ACHN (cell line): ENCODE data around the gene HUS1B.
"Not testable (repeated sequence)": the region's sequence is repeated elsewhere in the genome, so short reads cannot be mapped to it uniquely, and the experiment has no call there.

ENCODE experiments used
- DNase-seq: peaks from one replicate; pipeline ENCODE4 v3.0.0-alpha.2; 2015
- in situ Hi-C: cut with HindIII; loops from 2 replicates; pipeline ENCODE4 v1.10.0; 2017; ENCODE audit warnings: low sequenced_read_pairs, low pct_ligation_motif_present, low pct_unique_long_range_greater_than_20kb

Gene HUS1B

DNA sequence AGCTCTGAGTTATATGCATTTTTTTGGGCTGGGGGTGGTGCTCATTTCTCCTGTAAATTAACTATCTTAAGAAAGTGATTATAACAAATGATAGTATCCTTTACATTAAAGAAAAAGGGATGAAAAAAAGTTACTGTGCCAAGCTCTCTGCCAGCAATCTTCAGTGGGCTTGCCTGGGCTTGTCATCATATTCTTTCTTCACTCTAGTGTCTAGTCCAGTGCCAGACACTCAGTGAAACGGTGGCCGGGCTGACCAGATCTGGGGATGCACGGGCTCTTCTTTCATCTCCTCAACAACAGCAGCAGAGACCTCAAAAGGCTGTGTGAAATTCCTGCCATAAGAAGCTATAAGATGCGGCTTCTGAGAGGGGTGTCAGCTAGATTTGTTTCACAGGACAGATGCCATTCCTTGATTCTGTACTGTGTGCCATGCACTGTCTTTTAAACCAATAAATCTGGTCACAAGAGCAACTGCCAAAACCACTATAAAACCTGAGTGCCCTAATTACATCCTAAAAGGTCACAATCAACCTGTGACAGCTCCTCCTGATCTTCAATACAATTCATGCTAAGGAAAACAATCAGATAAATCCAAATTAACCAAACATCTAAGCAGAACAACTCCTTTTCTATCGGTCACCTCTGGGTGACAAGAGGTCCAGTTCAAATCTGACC lies 23.9 kb upstream of the HUS1B start:
- DNase-seq, result no peak
- in situ Hi-C loops, result no loop called here

DNA sequence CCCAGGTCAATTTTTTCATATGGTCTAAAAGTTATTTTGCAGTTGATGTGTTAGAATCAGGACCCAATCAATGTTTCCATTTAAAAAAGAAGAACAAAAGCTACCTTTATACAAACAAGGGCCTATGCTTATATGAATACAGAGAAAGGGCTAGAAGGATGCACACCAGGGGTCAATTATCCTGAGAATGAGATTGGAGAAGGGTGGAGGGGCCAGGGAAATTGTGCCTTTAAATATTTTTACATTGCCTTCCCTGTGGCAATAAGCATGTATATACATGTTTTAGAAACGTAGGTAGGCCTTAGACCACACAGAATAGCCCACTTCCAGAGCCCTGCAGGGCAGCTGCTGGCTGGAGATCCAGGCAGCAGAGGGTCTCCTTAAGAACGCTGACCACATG lies 23.4 kb upstream of the HUS1B start:
- no peak for DNase-seq
- in situ Hi-C loops, result no loop called here

DNA sequence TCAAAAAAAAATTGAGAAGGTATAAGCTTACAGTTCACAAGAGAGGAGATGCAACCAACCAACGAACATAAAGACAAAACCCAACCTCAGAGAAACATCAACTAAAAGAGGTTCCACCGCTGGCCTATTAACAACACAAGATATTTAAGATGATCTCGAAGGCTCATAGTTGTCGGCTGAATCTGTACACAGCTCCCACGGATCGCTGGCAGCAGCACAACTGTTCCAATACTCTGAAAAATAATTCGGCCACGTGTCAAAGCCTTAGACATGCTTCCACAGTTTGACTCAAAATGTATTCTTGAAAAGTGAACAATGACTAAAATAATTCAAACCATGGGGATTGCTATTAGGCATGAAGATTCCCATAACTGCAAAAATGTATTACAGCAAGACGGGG lies 22.4 kb upstream of the HUS1B start:
- no peak for DNase-seq
- in situ Hi-C loops, result no loop called here

DNA sequence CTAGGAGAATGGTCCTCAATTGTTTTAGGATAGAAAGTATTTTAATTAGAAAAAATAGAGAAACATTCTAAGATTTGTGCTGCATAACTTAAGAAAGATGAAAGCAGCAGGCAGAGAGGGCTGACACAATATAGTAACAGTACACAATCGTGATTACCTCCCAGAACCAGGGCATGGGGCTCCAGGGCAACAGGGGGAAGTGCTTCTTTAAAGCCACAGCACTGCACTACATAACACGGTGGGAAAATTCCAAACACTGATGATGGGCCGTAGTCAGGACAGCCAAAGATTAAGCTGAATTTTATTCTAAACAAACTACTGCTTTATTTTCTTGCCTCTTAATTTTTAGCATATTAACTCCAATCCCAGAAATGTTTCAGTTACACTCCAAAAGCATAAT lies 21.6 kb upstream of the HUS1B start:
- in situ Hi-C loops, result no loop called here
- no peak for DNase-seq

DNA sequence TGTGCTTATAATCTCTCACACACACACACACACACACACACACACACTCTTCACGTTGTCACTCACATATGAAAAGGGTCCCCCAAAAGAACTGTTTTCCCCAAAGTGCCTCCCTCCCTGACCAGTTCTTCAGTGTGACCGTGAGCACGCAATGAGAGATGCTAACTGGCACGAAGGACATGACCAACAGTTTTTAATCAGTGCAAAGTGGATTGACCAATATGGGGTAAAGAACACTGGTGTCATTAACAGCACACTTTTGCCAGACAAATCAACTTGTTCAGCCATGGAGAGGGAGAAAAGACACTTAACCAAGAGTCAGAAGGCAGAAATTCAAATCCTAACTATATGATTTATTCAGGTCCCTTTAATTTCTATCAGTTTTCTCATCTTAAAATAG lies 21.0 kb upstream of the HUS1B start:
- DNase-seq, result no peak
- in situ Hi-C loops, result no loop called here

DNA sequence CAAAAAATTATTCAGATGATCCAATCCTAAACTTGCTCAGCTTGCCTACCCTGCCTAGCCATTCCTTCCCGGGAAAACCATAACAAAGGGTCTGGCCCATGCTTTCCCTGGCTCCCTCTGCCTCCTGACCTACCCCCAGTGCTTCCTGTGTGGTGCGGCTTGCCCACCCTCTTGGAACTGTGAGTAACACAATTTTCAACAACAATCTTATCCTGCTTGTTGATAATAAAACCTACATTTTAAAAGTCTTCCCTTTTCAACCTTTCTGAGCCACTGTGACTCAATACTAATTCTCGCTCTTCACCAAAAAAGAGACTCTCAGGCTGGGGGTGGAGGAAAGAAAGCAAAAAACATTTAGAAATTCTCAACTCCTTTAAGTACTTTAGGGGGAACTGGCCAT lies 18.1 kb upstream of the HUS1B start:
- DNase-seq, result no peak
- in situ Hi-C loops, result no loop called here

DNA sequence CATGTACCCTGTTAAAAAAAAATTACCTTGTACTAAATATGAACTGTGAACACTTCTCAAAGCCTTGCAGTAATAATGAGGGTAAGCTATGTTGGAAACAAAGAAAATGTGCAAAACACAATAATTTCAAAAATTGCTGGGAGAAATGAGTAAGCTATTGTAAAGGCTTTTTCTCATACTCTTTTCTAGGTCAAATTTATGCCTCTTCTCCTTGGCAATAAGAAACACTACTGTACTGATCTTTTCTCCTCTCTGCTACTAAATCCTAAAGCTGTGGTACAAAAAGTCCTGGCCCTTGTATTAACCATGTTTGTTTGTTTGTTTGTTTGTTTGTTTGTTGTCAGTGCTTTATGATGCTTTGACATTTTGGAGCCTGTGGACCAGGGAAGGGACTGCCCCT lies 17.5 kb upstream of the HUS1B start:
- in situ Hi-C loops, result no loop called here
- no peak for DNase-seq

DNA sequence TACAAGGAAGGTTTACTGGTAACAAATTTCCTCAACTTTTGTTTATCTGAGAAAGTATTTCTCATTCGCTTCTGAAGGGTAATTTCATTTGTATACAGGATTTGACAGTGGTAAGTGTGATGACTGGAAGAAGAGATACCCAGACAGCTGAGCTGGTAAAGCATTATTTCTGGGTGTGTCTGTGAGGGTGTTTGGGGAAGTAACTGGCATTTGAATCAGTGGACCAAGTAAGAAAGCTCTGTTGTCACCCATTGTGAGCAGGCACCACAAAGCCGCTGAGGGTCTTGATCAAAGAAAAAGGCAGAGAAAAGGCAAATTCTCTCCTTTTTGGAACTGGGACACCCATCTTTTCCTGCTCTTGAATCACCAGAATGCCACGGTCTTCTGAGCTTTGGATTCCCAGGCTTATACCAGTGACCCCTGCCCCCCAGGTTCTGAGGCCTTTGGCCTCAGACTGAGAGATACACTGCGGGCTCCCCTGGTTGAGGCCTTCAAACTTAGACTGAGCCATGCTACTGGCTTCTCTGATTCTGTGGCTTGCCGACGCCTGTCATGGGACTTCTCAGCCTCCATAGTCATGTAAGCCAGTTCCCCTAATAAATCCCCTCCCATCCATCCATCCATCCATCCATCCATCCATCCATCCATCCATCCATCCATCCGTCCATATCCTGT lies 10.5 kb upstream of the HUS1B start:
- in situ Hi-C loops, result no loop called here
- DNase-seq, result no peak

DNA sequence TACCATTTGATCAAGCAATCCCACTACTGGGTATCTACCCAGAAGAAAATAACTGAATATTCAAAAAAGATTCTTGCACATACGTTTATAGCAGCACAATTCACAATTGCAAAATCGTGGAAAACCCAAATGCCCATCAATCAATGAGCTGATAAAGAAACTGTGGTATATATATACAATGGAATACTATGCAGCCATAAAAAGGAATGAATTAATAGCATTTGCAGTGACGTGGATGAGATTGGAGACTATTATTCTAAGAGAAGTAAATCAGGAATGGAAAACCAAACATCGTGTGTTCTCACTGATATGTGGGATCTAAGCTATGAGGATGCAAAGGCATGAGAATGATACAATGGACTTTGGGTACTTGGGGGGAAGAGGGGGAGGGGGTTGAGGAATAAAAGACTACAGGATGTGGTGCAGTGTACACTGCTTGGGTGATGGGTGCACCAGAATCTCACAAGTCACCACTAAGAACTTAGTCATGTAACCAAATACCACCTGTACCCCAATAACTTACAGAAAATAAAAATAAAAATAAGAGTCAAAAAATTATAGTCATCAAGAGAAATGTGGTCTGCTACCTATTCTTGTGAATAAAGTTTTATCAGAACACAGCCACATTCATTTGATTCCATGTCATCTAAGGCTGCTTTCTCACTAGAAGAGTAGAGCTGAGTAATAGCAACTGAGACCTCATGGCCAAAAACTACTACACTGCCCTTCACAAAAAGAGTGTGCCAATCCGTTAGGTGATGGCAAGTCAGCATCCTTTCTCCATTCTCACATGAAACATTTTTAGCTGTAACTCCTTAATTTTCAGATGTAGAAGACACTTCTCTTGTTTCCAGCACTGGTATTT lies 8.7 kb upstream of the HUS1B start:
- in situ Hi-C loops, result no loop called here
- DNase-seq, result no peak

DNA sequence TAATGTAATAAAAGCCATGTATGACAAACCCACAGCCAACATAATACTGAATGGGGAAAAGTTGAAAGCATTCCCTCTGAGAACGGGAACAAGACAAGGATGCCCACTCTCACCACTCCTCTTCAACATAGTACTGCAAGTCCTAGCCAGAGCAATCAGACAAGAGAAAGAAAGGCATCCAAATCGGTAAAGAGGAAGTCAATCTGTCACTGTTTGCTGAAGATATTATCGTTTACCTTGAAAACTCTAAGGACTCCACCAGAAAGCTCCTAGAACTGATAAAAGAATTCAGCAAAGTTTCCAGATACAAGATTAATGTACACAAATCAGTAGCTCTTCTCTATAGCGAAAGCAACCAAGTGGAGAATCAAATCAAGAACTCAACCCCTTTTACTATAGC lies 6.9 kb upstream of the HUS1B start:
- in situ Hi-C loops, DNase-seq: not testable (repeated sequence)

DNA sequence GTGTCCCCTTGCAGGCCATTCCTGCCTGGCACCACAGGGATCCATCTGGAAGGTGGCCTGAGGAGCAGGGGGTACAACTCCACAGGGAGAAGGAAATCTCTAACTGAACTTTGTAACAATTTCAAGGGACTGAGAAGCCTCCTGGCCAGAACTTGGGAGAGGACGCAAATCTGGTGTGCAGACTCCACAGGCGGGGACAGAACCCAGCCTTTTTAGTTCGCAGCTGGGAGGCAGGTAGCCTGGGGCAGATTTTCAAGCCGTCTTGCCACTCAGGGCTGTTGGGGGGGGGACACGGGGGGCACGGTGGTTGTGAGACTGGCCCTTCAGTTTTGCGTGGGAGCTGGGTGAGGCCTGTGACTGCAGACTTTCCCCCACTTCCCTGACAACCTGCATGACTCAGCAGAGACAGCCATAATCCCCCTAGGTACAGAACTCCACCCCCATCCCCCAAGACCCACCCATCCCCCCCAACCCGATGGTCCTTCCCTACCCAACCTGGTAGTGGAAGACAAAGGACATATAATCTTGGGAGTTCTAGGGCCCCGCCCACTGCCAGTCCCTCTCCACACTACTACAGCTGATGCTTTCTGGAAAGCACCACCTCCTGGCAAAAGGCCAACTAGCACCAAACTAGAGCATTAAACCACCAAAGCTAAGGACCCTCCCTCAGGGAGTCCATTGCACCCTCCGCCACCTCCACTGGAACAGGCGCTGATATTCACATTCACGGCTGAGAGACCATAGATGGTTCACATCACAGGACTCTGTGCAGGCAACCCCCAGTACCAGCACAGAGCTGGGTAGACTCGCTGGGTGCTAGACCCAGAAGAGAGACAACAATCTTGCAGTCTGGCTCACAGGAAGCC lies 3.0 kb upstream of the HUS1B start:
- in situ Hi-C loops, result no loop called here
- no peak for DNase-seq

DNA sequence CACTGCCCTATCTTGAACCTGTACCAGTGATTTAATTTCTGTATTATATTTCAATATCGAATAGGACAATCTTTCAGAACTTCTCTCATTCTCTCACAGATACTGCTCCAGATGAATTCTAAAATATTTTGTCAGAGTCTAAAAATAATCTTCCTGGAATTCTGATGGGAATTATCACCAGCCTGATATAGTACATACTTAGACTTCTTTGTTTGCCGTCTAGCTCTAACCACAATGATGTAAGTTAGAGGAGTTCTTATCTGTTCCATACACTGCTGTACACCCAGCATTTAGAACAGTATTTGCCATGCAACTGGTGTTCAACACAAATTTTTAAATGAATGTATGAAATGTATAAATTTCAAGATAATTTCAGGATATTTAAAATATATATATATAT lies 1.3 kb upstream of the HUS1B start:
- in situ Hi-C loops, result no loop called here
- no peak for DNase-seq

DNA sequence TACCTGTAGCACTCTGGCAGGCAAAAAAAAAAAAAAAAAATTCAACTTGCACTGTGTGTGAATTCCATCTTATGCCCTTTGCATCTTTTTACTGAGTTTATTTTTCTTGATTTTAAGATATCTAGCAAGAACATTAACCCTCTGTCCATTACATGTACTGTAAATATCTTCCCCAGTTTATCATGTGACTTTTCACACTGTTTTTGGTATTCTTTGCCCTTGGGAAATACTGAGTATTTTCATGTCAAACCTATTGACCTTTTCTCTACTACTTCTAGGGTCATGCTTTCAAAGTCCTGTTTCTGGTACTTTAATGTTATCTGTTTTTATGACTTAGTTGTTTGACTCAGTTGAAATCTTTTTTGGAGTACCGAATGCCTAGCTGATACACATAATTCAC lies 843 bp upstream of the HUS1B start:
- in situ Hi-C loops, result no loop called here

DNA sequence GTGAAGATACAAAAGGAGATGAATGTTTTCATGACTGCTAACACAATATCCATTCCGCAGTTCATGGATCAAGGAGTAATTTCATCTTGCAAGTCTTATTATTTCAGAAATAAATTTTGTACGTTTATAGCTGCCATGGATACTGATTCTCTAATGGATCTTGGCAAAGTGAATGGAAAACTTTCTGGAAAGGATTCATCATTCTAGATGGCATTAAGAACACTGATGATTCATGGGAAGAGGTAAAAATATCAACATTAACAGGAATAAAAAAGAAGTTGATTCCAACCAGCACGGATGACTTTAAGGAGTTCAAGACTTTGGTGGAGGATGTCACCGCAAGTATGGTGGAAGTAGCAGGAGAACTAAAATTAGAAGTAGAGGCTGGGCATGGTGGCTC lies 2.8 kb downstream of the HUS1B start:
- no peak for DNase-seq
- in situ Hi-C loops, result no loop called here

More for the DNA sequence above, 843 bp upstream of the HUS1B start:
- no peak for DNase-seq

DNA sequence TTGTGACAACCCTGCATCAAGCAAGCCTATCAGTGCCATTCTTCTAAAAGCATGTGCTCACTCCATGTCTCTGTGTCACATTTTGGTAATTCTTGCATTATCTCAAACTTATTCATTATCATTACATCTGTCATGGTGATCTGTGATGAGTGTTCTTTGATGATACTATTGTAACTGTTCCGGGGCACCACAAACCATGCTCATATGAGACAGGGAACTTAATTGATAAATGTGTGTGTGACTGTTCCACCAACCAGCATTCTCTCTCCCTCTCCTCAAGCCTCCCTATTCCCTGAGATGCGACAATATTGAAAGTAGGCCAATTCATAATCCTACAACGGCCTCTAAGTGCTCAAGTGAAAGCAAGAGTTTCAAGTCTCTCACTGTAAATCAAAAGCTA lies 4.0 kb downstream of the HUS1B start:
- in situ Hi-C loops, result no loop called here
- no peak for DNase-seq

DNA sequence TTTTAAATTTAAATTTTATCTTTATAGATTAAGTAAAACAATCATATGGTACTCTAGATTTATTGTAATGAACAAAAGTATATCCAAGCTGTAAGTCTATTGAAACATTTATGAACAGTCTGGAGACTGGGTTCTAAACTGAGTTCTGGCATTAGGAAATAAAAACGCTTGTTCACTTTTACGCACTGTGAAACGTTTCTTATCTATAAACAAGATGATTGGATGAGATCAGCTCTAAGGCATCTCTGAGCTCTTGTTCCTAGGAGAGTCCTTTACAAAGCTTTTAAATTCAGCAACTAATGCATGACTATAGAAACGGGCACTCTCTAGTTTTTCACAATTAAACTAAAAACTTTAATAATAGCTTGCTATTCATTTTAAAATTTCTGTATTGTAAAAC lies 6.8 kb downstream of the HUS1B start:
- in situ Hi-C loops, result no loop called here

DNA sequence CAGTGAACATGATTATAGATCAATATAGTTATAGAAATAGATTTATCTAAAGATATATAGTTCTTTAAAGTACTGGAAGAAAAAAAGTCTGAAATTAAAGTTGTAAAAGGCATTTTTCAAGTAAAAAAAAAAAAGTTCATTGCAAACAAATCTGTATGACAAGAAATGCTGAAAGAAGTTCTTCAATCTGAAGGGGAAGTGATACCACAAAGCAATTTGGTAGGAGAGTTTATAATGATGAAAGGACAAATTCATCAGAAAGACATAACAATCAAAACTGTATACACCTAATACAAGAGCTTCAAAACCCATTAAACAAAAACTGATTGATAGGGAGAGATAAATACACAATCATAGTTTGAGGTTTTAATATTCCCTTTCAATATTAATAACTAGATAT lies 14.1 kb downstream of the HUS1B start:
- in situ Hi-C loops, result no loop called here
- DNase-seq, result no peak

More for the DNA sequence above, 6.8 kb downstream of the HUS1B start:
- no peak for DNase-seq

DNA sequence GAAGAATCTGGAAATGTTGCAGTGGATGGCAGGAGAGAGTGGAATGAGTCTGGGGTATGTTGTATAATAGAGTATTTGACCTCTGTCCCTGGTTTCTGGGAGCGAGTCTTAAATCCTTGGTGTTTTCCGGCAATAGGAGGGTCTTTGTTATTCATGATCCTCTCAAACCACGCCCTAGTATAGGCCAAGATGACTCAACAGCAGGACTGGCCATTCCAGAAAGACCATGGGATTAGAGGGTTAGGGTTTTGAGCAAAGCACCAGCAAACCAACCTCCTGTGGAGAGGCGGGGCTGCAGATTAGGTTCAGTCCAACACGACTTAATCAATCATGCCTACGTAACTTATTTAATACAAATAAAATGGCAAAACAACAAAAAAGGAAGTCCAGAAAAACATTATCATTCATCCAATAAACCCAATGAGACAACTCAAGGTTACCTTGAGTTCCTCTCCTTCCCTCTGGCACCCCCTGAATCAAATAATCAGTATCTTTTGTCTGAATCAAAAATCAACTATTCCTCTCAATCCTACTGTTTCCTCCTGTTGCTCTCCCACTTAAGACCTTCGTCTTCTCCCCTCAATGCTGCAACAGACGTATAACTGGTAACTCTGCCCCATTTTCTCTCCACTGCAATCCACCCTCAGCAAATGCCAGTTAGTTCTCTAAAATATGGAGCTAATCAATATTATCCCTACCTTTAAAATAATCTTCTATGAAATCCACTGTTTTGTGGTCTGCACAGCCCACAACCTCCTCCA lies 15.5 kb downstream of the HUS1B start:
- in situ Hi-C loops, result no loop called here
- DNase-seq, result no peak
